OCI-M2 (cell line): ENCODE data around the gene UPK3A.
"Not testable (repeated sequence)": the region's sequence is repeated elsewhere in the genome, so short reads cannot be mapped to it uniquely, and the experiment has no call there.

ENCODE experiments used
- DNase-seq: peaks from one replicate; lab custom pipeline; 2025; ENCODE audit not compliant: unreplicated experiment; lab: John Stamatoyannopoulos, UW

The UPK3A gene

GRCh38 chr22:45324311-45324711 lies 39.6 kb downstream of the UPK3A start:
- no peak for DNase-seq

DNA sequence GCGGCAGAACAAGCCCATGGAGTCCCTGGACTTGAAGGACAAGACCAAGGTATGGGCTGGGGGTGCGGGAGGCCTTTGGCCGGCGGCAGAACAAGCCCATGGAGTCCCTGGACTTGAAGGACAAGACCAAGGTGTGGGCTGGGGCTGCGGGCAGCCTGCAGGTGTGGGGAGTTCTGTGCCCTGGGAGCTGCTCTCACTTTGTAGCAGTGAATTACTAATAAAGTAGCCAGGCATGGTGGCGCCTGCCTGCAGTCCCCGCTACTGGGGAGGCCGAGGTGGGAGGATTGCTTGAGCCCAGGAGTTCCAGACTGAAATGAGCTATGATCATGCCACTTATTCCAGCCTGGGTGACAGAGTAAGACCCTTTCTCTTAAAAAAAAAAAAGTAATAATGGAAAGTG lies 43.5 kb downstream of the UPK3A start:
- DNase-seq = not testable (repeated sequence)

GRCh38 chr22:45328822-45329529 lies 44.2 kb downstream of the UPK3A start:
- no peak for DNase-seq

GRCh38 chr22:45329530-45329936 lies 44.8 kb downstream of the UPK3A start:
- no peak for DNase-seq

DNA sequence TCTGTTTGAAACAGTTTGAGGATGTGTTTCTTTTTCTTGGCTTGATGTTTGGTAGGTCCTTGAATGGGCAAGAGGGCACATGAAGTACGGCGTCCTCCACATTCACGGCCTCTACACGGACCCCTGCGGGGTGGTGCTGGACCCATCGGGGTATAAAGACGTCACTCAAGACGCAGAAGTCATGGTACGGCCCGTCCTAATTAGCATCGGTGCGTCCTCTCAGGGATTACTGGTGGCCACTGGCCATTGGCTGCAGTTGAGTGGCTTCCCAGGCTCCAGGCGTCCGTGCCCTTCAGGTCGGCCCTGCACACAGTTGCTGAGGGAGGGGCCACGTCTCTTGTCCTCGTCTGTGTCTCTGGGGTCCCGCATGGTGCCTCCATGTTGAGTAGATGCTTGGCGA lies 45.8 kb downstream of the UPK3A start:
- DNase-seq = no peak

GRCh38 chr22:45331486-45331885 lies 46.7 kb downstream of the UPK3A start:
- DNase-seq = no peak

DNA sequence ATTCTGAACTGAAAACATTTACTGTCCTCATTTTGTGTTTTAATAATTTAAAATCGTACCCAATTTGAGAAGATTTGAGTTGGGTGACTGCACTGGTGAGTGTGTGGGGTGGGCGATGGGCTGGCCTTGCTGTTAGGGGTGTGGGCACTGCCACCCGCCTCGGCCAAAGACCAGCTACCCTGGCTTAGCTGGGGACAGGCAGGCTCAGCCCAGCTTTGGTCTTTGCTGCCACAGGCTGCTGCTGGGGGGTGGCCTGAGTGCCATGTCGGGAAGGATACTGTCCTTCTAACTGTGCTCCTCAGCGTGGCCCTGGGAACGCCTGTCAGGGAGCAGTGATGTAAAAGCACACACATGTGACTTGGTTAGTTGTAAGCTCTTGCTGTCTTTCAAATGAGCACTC lies 47.3 kb downstream of the UPK3A start:
- DNase-seq = no peak

DNA sequence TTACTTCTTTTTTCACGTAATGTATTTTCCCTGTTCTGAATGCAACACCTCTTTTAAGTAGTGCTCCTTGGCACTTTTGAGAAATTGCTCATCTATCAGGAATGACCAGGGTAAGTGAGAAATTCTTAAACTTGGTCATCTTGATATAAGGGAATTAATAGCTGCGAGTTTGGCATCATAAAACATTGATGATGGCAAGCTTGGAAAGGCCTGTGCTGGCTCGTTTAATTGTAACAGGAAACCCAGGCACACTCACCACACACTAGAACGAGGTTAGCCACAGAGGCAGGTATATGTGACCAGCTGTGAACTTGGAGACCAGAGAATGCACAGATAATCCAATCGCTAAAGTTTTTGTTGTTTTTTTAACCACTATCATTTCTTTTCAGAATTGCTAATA lies 49.3 kb downstream of the UPK3A start:
- DNase-seq = no peak

DNA sequence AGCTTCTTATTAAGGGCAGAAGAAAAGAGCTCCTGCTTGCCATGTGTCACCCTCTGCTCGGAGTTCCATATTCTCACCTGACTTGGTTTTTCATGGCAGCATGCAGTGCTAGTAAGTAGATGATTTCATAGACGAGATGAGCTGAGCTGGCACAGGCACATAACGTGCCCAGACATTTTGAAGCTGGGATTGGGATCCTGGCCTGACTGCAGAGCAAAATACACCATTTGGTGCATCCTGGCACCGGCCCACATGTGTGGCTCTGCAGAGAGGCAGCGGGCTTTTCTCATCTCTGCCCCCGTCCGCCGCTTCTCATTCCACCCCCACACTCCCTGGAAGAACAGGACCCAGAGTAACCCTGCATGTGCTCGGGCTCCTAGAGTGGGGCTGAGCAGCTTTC lies 49.8 kb downstream of the UPK3A start:
- DNase-seq = no peak

- DNase-seq = no peak
Observed at GRCh38 chr22:45335021-45335818, 50.5 kb downstream of the UPK3A start.

DNA sequence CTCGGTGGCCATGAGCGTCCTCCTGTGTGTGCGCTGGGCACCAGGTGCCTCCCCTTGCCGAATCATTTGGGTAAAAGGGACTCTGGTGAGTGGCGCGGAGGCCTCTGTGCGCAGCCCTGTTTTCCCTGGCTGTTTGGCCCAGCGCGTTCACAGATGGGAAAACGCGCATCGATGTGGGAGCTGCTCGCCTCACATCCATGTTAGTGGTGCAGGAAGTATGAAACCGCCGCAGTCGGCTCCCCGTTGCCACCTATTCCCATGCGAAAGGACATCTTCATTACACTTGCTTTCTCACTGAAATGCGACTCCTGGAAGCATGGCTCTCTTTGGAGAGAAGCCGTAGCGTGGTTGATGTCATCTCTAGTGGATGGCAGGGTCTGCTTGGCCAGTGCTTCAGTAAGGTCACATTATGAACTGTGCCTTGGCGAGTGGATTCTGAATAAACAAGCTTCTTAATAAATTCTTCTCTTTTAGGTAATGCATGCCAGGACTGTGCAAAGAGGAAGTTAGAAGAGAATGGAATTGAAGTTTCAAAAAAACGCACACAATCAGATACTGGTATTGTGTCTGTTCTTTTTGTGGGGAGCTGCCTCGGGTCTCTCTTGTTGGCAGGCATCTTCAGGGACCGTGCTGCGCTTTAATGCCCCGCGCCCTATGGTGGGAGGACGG lies 51.2 kb downstream of the UPK3A start:
- no peak for DNase-seq

- DNase-seq = no peak
Observed at GRCh38 chr22:45336971-45337431, 52.3 kb downstream of the UPK3A start.

DNA sequence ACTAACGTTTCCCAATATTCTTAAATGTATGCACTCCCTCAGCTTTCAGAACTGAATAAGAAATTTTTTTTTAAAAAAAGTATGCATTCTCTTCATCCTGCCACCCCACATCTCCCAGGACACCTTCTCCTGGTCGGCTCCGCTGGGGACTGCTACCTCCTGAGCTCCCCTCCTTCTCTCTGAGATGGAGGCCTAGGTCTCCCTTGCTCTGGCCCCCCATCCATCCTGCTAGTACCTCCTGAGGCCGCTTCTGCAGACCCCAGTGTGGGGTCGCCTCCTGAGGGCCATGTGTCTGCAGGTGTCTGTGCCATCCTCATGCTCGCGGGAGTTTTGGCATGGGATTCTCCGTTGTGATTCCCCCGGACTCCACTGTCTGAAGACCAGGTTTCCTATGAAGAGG lies 52.8 kb downstream of the UPK3A start:
- no peak for DNase-seq

GRCh38 chr22:45338795-45339194 lies 54.0 kb downstream of the UPK3A start:
- DNase-seq = no peak

DNA sequence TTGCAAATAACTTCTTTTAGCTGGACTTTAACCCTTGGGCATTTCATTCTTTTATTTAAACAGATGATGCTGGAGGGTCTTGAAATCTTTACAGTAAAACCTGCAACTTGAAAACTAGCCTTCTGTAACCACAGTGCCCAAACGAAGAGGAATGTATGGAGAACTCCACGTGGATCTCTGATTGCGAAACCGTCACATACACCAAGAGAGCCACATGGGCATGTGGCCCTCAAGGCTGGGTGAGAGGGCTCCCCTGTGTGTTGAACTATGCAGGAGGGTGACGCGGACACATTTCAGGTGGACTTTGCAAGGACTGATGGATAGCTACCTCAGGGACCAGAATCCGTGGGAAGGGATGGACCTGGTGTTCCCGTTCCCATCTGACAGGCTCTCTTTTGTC lies 55.6 kb downstream of the UPK3A start:
- no peak for DNase-seq

GRCh38 chr22:45341498-45341897 lies 56.7 kb downstream of the UPK3A start:
- DNase-seq = no peak

- DNase-seq = no peak
Observed at GRCh38 chr22:45343143-45343542, 58.4 kb downstream of the UPK3A start.

GRCh38 chr22:45344334-45344733 lies 59.6 kb downstream of the UPK3A start:
- DNase-seq = no peak
